Inferior parietal cortex (tissue), 1 donor: ENCODE measurements around the gene STK11IP.

ENCODE experiments used
- DNase-seq: peaks from one replicate; pipeline ENCODE4 v3.0.0-alpha.2; 2016; ENCODE audit errors: extremely low spot score

Gene STK11IP, protein sequence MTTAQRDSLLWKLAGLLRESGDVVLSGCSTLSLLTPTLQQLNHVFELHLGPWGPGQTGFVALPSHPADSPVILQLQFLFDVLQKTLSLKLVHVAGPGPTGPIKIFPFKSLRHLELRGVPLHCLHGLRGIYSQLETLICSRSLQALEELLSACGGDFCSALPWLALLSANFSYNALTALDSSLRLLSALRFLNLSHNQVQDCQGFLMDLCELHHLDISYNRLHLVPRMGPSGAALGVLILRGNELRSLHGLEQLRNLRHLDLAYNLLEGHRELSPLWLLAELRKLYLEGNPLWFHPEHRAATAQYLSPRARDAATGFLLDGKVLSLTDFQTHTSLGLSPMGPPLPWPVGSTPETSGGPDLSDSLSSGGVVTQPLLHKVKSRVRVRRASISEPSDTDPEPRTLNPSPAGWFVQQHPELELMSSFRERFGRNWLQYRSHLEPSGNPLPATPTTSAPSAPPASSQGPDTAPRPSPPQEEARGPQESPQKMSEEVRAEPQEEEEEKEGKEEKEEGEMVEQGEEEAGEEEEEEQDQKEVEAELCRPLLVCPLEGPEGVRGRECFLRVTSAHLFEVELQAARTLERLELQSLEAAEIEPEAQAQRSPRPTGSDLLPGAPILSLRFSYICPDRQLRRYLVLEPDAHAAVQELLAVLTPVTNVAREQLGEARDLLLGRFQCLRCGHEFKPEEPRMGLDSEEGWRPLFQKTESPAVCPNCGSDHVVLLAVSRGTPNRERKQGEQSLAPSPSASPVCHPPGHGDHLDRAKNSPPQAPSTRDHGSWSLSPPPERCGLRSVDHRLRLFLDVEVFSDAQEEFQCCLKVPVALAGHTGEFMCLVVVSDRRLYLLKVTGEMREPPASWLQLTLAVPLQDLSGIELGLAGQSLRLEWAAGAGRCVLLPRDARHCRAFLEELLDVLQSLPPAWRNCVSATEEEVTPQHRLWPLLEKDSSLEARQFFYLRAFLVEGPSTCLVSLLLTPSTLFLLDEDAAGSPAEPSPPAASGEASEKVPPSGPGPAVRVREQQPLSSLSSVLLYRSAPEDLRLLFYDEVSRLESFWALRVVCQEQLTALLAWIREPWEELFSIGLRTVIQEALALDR

GRCh38 chr2:219597552-219598307 lies at the start of gene STK11IP:
TSS of gene STK11IP (plus strand) at chr2:219597857. CDS start at chr2:219598120, 263 bp downstream.
- DNase-seq, result peak; percentile 97

DNA sequence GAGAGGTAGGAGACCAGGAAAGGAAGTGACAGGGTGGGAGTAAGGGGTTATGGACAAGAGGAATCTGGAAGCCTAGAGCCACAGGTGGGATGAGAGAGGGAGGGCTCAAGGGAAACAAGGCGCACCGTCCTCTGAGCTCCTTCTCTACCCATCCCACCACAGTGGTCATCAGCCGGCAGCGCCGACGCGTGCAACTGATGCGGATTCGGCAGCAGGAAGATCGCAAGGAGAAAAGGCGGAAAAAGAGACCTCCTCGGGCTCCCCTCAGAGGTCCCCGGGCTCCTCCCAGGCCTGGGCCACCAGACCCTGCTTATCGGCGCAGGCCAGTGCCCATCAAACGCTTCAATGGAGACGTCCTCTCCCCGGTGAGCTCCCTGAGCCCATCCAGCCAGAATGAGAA lies 48.7 kb upstream of the STK11IP start:
- DNase-seq, result no peak

- DNase-seq, result no peak
Measured at GRCh38 chr2:219549619-219550018, 48.0 kb upstream of the STK11IP start.

GRCh38 chr2:219551441-219552381 lies 45.9 kb upstream of the STK11IP start:
- no peak for DNase-seq

- peak; percentile 68 for DNase-seq
Measured at GRCh38 chr2:219552382-219553167, 45.1 kb upstream of the STK11IP start.

DNA sequence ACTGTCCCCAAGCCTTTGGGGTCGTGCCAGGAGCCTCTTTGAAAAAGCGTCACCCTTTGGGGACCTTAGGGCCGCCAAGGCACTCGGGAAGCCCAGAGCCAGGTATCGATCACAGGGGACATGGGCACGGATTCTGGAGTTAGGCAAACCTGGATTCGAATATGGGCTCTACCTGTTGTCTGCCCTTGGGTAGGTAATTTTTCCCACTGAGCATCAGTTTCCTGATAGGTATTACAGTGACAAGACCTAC lies 44.6 kb upstream of the STK11IP start:
- DNase-seq, result no peak

DNA sequence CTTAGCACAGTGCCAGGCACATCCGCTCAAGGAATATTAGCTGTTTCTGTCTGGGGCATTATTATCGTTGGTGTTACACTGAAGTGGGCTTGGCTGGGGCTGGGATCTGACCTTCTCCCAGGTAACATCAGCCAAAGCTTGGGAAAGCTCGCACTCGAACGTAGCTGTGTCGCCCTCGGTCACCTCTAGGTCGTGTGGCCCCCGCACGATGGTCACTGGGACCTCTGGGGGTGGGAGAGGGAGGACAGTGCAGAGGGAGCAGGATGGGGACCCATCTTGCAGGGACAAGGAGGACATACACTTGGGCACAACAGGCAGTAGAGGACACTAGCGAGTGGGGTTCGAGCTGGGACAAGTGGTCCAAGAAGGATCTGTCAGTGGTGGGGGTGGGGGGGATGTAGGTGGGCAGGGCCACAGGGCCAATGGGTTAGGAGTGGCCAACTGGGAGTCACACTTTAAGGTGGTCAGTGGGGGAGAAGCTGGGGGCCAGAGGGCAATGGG lies 44.1 kb upstream of the STK11IP start:
- no peak for DNase-seq

- DNase-seq, result no peak
Measured at GRCh38 chr2:219554350-219554749, 43.3 kb upstream of the STK11IP start.

GRCh38 chr2:219555956-219556355 lies 41.7 kb upstream of the STK11IP start:
- no peak for DNase-seq

DNA sequence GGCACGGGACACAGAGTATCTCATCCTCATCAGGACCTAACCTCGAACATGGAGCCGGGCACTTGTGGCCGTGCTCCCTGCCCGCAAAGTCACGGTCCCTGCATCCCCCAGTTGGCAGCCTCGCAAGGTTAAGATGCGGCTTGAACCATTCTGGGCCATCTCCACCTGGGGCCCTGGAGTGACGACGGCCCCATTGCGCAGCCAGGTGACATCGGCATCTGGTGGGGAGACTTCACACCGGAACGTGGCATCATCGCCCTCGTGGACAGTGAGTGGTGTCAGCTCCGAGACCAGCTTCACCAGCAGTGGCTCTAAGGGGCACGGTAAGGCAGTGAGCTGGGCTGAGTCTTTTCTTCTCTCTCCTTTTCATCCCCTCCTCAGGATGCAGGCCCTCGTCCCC lies 41.2 kb upstream of the STK11IP start:
- no peak for DNase-seq

DNA sequence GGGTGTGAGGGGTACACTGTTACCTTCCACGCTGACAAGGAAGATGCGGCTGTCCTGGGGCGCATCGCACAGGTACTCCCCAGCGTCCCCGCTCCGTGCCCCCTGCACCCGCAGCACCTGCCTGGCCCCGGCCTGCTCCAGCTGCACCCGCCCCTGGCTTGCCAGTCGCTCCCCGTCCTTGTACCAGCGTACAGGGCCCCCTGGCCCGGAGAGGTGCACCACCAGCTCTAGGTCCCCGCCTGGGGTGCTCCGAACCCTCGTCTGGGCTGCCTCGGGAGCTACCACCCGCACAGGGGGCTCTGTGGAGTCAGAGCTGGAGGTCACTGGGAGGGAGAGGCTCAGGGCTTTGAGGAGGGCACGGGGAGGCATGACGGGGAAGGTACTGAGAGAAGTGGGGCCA lies 40.3 kb upstream of the STK11IP start:
- DNase-seq, result no peak

GRCh38 chr2:219557791-219558785 lies 39.6 kb upstream of the STK11IP start:
- DNase-seq, result no peak

GRCh38 chr2:219559156-219559915 lies 38.3 kb upstream of the STK11IP start:
- no peak for DNase-seq

DNA sequence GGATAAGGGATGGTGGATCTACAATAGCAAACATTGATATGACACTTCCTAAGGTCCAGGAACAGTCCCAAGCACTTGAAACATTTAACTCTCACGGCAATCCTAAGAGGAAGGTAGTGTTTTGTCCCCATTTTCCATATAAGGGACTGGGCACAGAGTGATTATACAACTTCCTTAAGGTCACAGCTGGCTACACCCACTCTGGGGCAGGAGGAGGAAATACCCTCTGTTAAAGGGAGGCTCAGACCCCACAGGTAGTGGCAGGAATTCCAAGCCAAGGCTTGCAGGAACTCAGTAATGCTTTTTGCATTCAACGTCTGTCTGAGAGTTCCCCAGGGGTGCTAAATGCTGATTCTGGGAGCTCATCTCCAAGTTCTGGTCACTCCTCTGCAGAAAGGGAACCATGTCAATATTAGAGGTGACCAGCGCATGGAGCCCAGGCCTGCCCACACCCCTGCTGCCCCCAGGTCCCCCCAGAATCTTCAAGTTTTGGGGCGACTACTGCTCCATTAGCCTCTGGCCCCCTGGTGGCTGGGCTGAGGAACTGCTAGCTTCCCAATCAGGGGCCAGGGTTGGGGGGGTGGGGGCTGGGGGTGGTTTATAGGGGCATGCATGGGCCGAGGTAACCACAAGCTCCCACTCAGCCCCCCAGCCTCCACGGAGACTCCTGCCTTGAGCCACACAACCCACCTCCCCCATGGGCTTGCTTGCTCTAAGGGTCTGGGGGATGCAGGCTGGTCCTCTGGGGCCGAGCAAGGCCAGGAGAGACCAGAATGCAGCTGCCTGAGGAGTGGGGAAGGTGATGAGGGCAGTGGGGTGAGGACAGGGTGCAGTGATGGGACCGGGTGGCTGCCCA lies 37.4 kb upstream of the STK11IP start:
- no peak for DNase-seq

DNA sequence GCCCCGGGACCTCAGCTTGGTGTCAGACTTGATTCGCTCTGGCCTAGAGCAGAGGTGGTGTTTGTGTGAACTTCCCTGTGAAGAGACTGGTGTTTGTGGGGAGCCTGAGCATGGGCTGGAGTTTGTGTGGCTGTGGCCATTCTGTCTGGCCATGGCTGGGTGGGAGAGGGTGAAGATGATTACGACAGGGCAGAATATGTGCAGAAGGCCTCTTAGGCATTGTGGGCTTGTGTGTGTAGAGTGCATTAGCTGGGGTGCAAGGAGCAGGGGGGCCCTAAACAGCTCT lies 36.8 kb upstream of the STK11IP start:
- DNase-seq, result no peak

DNA sequence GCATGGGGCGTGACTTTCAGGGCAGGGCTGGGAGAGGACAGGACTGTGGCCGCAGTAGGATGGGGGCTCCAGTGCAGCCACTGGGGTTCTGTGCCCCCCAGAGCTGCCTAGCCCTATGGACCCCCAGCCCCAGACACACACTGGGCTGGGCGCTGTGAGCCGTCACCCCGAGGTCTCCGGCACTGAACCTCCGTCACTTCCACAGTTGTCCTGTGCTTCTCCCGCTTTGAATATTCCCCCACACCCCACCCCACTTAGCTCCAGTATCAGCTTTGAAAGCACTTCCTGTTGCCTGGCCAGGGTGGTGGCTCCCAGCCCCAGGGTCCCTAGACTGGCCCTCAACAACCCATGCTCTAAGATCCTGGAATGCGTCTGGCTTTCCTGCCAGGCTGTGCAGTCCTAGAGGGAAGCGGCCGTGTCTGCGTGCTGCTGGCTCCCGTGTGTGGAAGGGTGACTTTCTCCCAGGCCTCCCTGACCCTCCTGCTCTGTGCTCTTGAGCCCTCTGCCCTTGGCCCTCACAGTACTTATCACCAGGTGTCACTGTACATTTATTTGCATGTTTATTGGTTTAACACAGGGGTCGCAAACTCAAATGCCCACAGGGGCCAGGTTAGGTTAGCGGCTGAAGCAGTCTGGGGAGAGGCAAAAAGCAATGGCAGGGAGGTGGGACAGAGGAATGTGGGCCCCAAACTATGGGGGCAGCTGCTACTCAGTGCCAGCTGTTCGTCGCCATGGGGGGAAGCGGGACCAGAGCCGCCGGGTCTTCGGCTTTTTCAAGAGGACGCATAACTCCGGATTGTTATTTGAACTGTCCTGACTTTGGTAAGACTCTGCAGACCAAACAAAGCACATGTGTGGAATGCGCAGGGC lies 36.2 kb upstream of the STK11IP start:
- no peak for DNase-seq
